ENCODE data around the gene PLXDC1.

PLXDC1 gene

DNA sequence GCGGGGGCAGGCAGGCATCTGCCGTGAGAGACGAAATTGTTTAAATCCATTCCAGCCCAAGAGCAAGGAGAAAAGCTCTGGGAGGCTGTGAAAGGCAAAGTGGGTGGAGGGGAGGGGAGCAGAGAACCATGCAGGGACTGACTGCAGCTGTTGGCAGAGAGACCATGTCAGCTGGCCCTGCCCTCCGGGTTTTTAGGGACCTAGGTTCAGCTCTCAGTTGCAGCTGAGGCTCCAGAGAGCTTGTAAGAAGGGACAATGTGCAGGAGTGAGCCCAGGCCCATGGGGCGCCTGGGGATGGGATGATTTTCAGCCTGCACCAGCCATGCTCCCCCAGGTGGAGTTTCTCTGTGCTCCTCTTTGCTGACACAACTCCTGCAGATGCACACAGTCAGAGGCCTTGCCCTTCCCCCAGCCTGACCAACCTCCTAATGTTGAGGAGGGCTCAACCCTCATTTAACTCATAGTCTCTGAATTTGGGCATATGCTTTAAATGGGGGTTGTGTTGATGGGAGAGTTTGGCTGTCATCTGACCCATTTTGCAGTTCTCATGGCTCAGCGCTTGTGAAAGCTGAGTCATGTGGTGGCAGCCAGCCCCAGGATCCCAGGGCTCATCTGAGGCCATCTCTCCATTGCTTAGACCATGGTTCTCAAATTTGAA, 70.9 kb downstream of the PLXDC1 start:
- TF ChIP-seq TEAD4 (IDR thresholded peaks at IDR 0.05) (no peak), MAX (IDR thresholded peaks at IDR 0.05) (no peak), EGR1 (IDR thresholded peaks at IDR 0.05) (no peak), USF1 (IDR thresholded peaks at IDR 0.05) (no peak), ZBTB7A (IDR thresholded peaks at IDR 0.05; ENCODE audit: low read depth) (no peak), FOXM1 (IDR thresholded peaks at IDR 0.05; ENCODE audit: borderline replicate concordance, low read depth) (no peak), YY1 (IDR thresholded peaks at IDR 0.05; ENCODE audit: low read depth) (no peak)

DNA sequence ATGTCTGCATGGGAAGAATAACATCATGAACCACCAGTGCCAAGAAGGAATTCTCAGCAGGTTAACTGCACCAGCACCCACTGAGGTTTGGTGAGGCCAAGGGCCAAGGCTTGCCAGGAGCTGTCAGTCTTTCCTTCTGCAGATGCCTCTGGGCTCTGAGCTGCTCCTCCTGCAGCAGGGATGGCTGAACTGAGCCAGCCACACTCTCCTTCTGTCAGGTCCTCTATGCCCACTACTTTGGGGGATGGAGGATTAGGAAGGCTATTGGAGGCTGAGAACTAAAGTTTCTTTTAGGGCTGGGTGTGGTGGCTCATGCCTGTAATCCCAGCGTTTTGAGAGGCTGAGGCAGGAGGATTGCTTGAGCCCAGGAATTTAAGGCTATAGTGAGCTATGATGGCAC, 71.6 kb downstream of the PLXDC1 start:
- TF ChIP-seq TEAD4 (IDR thresholded peaks at IDR 0.05) (no peak), FOXM1 (IDR thresholded peaks at IDR 0.05; ENCODE audit: borderline replicate concordance, low read depth) (no peak), NFIC (IDR thresholded peaks at IDR 0.05) (no peak), RAD21 (IDR thresholded peaks at IDR 0.05; ENCODE audit: low read depth) (no peak)

- no peak for TF ChIP-seq TEAD4 (IDR thresholded peaks at IDR 0.05)
Measured at GRCh38 chr17:39077866-39078265, 73.6 kb downstream of the PLXDC1 start.

GRCh38 chr17:39077252-39077651, 74.2 kb downstream of the PLXDC1 start:
- TF ChIP-seq MAX (IDR thresholded peaks at IDR 0.05) (no peak), CEBPB (IDR thresholded peaks at IDR 0.05) (no peak), RAD21 (IDR thresholded peaks at IDR 0.05; ENCODE audit: low read depth) (no peak)

DNA sequence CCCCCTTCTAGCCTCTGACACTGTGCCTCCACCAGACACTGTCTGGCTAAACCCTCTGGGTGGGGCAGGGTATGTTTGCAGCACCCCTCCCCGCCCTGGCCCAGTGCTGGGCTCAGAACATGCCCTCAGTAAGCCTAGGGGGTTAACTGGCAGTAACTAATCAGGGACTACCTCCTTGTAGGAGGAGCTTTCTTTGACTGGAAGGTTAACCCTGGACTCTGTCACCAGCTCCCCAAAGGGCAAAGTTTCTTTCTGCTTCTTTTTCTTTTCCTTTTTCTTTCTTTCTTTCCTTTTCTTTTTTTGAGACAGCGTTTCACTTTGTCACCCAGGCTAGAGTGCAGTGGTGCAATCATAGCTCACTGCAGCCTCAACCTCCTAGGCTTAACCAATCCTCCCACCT, 76.8 kb downstream of the PLXDC1 start:
- TF ChIP-seq, protein P1, sequence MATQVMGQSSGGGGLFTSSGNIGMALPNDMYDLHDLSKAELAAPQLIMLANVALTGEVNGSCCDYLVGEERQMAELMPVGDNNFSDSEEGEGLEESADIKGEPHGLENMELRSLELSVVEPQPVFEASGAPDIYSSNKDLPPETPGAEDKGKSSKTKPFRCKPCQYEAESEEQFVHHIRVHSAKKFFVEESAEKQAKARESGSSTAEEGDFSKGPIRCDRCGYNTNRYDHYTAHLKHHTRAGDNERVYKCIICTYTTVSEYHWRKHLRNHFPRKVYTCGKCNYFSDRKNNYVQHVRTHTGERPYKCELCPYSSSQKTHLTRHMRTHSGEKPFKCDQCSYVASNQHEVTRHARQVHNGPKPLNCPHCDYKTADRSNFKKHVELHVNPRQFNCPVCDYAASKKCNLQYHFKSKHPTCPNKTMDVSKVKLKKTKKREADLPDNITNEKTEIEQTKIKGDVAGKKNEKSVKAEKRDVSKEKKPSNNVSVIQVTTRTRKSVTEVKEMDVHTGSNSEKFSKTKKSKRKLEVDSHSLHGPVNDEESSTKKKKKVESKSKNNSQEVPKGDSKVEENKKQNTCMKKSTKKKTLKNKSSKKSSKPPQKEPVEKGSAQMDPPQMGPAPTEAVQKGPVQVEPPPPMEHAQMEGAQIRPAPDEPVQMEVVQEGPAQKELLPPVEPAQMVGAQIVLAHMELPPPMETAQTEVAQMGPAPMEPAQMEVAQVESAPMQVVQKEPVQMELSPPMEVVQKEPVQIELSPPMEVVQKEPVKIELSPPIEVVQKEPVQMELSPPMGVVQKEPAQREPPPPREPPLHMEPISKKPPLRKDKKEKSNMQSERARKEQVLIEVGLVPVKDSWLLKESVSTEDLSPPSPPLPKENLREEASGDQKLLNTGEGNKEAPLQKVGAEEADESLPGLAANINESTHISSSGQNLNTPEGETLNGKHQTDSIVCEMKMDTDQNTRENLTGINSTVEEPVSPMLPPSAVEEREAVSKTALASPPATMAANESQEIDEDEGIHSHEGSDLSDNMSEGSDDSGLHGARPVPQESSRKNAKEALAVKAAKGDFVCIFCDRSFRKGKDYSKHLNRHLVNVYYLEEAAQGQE (IDR thresholded peaks at IDR 0.05; ENCODE audit: low read depth): no peak
- no peak for TF ChIP-seq TEAD4 (IDR thresholded peaks at IDR 0.05)
- no peak for TF ChIP-seq CEBPB (IDR thresholded peaks at IDR 0.05)
- TF ChIP-seq TAF1 (IDR thresholded peaks at IDR 0.05; ENCODE audit: low read depth): no peak
- no peak for TF ChIP-seq YY1 (IDR thresholded peaks at IDR 0.05; ENCODE audit: low read depth)

DNA sequence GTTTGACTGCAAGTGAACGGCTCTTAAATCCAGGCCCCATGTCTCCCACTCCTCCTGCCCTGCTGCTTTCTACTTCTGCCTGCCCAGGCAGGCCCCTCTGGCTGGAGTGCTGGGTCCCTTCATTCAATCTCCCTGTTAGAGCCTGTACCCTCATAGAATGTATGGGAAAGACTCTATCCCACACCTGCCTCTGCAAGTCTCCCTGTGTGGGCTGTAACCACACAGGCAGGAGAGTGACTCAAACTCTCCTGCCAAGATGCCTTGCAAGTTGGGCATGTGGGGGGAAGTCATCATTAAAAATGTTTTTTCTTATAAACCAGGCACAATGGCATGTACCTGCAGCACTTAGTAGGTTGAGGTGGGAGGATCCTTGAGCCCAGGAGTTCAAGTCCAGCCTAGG, 77.5 kb downstream of the PLXDC1 start:
- no peak for TF ChIP-seq TCF12 (IDR thresholded peaks at IDR 0.05; ENCODE audit: low read depth)
- no peak for TF ChIP-seq NFIC (IDR thresholded peaks at IDR 0.05)
- no peak for TF ChIP-seq TAF1 (IDR thresholded peaks at IDR 0.05; ENCODE audit: low read depth)
- TF ChIP-seq FOXM1 (IDR thresholded peaks at IDR 0.05; ENCODE audit: borderline replicate concordance, low read depth): no peak
- TF ChIP-seq, protein P1 (IDR thresholded peaks at IDR 0.05; ENCODE audit: low read depth): no peak

GRCh38 chr17:39073353-39073752, 78.1 kb downstream of the PLXDC1 start:
- no peak for TF ChIP-seq TAF1 (IDR thresholded peaks at IDR 0.05; ENCODE audit: low read depth)
- no peak for TF ChIP-seq USF1 (IDR thresholded peaks at IDR 0.05)
- no peak for TF ChIP-seq ZBTB7A (IDR thresholded peaks at IDR 0.05; ENCODE audit: low read depth)
- TF ChIP-seq RAD21 (IDR thresholded peaks at IDR 0.05; ENCODE audit: low read depth): no peak
- no peak for TF ChIP-seq YY1 (IDR thresholded peaks at IDR 0.05; ENCODE audit: low read depth)
- TF ChIP-seq, protein P1 (IDR thresholded peaks at IDR 0.05; ENCODE audit: low read depth): no peak
- TF ChIP-seq NFIC (IDR thresholded peaks at IDR 0.05): no peak
- TF ChIP-seq CREB1 (IDR thresholded peaks at IDR 0.05; ENCODE audit: low read depth): no peak
- TF ChIP-seq TEAD4 (IDR thresholded peaks at IDR 0.05): no peak
- no peak for TF ChIP-seq FOXM1 (IDR thresholded peaks at IDR 0.05; ENCODE audit: borderline replicate concordance, low read depth)
- TF ChIP-seq EGR1 (IDR thresholded peaks at IDR 0.05): no peak
- TF ChIP-seq CEBPB (IDR thresholded peaks at IDR 0.05): no peak
- TF ChIP-seq EP300 (IDR thresholded peaks at IDR 0.05; ENCODE audit: borderline replicate concordance): no peak
- TF ChIP-seq MAX (IDR thresholded peaks at IDR 0.05): no peak
- TF ChIP-seq TCF12 (IDR thresholded peaks at IDR 0.05; ENCODE audit: low read depth): no peak
